HG03565 (cell line): ENCODE results near the gene LHFPL2.
A peak's percentile ranks its signal among the peaks of the same experiment; 100 is the strongest.

ENCODE experiments used
- ATAC-seq: cut with Tn5 transposase; IDR thresholded peaks from one replicate; pipeline ENCODE4 v1.9.1; 2021; ENCODE audit warnings: mild to moderate bottlenecking, moderate library complexity; ENCODE audit not compliant: unreplicated experiment

The LHFPL2 gene

GRCh38 chr5:78547183-78547582, 101.4 kb downstream of the LHFPL2 start:
- no peak for ATAC-seq

GRCh38 chr5:78546276-78546996, 102.1 kb downstream of the LHFPL2 start:
- ATAC-seq: no peak

DNA sequence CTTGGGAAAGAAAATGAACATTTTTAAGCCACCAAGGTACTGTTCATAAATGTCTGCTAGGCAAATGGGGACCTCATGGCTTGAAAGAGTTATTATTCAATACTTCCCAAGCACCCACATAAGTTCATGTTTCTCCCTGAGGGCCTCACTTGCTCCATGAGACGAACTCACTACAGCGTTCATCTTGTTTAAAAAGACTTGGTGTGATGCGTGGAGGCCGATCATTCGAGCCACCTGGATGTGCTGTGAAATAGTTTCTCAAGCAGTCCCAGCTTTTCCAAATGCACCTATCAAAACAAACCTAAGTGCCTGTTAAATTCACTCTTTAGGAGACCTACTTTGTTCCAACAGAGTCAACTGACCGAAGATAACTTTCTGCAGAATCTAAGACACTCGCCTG, 103.2 kb downstream of the LHFPL2 start:
- no peak for ATAC-seq

DNA sequence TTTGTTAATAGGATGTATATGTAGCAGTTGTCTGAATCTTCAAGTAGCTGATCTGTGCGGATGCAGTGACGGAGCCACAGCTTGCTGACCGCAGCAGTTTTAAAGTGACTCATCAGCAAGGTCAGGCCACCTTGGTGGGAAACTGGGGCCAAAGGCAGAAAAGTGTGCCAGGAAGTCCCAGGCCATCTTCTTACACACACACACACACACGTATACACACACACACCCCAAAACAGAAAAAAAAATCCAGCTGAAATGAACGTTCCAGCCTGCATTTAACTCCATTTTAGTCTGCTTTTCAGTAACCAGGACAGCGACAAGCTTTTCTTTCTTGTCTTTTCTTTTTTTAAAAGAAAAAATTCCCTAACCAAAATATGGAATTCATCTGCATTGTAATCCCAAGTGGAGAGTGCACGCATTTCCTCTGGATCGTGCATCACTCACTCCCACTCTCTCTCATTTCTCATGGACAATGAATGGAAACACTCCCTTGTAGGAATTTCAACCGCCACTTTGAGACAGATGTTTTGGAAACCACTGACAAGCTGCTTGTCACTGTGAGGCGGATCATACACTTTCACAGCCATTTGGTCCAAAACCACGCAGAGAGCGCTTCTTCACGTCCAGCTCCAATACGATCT, 103.9 kb downstream of the LHFPL2 start:
- no peak for ATAC-seq

DNA sequence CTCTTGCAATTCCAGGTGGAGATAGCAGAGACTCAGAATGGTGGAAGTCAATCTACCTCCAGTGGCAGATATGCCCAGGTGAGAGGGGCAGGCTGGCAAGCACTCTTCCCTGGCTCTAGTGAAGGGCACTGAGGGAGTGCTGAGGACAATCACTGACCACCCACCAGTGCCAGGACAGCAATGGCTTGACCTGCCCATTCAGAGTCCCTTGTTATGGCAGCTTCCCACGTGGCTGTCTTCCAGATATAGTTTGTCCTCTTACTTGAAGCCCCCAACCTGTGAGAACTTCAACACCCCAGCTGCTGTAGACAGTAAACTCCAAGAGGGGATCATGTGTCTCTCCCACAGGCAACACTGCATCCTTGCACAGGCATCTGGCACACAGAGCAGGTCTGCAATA, 104.7 kb downstream of the LHFPL2 start:
- ATAC-seq: no peak

- ATAC-seq: no peak
Measured at GRCh38 chr5:78543292-78543691, 105.3 kb downstream of the LHFPL2 start.

- ATAC-seq: no peak
Measured at GRCh38 chr5:78542321-78542840, 106.2 kb downstream of the LHFPL2 start.

- no peak for ATAC-seq
Measured at GRCh38 chr5:78541086-78541654, 107.4 kb downstream of the LHFPL2 start.

- ATAC-seq: no peak
Measured at GRCh38 chr5:78540335-78541085, 108.1 kb downstream of the LHFPL2 start.

DNA sequence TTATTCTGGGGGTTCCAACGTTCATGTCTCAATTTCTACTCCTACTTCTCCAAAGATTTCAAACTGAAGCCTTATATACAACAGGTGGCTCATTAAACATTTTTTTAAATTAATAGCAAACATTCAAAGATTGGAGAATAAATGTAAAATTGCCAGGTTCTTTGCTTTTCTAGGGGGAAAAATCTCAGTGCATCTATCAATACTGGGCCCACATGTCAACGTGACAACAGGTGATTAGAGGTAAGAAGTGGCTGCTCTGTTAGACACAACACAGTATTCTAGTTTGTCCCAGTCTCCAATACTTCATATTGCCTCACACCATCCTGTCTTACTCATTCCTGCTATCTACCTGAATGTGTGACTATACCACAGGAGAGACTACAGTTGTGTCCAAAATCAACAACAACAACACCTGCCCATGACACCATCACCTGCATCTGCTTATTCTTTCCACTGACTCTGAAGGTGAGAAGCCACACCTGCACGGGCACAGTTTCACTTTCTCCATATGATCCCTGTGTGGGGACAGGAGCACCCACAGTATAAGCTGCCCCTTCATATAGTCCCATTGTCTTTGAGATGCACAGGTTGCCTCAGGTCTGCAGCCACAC, 110.2 kb downstream of the LHFPL2 start:
- ATAC-seq: no peak

- ATAC-seq: peak; percentile 59
Measured at GRCh38 chr5:78537821-78538220, 110.8 kb downstream of the LHFPL2 start.

DNA sequence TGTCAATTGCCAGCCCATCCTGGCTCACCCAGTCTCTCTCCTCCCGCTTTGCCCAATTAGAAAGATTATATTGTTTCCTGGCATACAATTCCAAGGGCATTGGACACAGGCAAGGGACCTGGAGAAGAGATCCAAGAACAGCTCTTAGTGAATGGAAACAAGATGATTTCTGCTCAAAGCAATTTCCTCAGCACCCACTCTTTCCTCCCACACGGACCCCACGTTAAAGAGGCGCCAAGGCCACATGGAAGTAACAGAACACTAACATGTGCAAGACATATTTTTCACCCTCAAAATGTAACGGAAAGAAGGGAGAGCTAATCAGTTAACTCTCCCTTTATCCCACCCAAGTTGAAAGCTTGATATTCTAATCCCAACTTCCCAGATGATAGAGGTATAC, 111.2 kb downstream of the LHFPL2 start:
- no peak for ATAC-seq

GRCh38 chr5:78536661-78537196, 111.8 kb downstream of the LHFPL2 start:
- ATAC-seq: no peak

GRCh38 chr5:78534905-78535200, 113.7 kb downstream of the LHFPL2 start:
- ATAC-seq: no peak

GRCh38 chr5:78534148-78534904, 114.2 kb downstream of the LHFPL2 start:
- no peak for ATAC-seq

- no peak for ATAC-seq
Measured at GRCh38 chr5:78533356-78533755, 115.2 kb downstream of the LHFPL2 start.

- peak; percentile 66 for ATAC-seq
Measured at GRCh38 chr5:78530342-78531096, 118.1 kb downstream of the LHFPL2 start.

DNA sequence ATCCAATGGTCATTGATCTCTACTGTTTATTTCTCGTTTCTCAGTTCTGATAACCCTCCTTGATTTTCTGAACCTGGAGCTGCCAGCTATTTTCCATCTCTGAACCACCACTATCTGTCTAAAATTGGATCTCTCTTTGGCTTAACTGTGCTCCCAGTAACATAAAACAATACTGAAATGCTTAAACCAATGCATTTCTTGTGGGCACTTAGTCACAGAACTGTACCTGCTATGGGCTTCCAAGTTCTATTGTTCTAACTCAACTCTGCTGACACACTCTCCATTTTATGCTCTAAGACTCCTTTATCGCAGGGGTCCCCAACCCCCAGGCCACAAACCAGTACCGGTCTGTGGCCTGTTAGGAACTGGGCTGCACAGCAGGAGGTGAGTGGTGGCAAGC, 120.6 kb downstream of the LHFPL2 start:
- no peak for ATAC-seq

DNA sequence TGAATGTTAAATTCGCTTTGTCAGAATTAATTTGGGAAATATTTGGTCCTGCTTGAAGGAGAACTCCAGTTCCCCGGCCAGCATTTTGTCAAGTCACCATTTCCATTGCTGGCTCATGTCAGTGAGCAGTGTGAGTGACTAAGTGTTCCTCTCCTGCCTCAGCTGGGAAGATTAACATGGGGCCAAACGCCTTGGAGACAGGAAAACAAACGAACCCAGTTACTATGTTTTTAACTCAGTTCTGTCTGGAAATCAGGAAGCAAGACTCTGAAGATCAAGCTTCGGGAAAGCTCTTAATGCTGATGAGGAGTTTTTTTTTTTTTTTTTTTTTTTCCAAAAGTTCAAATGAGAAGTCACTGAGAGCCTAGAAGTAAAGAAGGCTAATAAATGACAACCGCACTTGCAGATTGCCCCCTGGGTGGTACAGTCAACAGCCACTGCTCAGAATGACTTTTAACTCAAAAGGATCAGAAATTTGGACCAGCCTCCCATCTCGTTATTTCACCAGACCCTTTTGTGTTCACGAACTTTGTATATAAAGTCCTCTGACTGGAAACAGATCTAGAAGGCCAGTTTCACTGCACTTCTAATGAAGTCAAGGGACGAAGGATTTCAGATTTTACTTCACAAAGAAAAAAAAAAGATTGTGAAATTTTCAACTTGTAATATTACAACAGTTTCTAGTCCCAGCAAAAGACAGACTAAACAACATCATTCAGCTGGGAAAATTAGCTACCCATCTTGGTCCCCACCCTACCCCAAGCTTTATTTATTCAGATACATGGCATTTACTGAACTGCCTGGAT, 121.3 kb downstream of the LHFPL2 start:
- ATAC-seq: no peak
